WTC11 (cell line): Measurements from ENCODE around the gene KRT80. TPM values are rescaled to one million over a fixed set of nuclear protein-coding genes. Genes with fewer than 3 reads are reported as not detected.

Source experiments
- ATAC-seq: fragments of 200-7000 bp; cut with Tn5 transposase; 2 replicates; pipeline ENCODE4 v1.10.0; 2021; ENCODE audit warnings: mild to moderate bottlenecking, moderate library complexity
- CTCF ChIA-PET: fragments of 300-600 bp; sonication (Branson Sonifier 250); formaldehyde crosslinking; loops from one replicate; lab custom pipeline; 2021; ENCODE audit warnings: antibody characterized with exemption; lab: Charles Lee
- POLR2A ChIA-PET: fragments of 350-600 bp; sonication (Branson Sonifier 250); formaldehyde crosslinking; loops from one replicate; lab custom pipeline; 2021; ENCODE audit warnings: antibody characterized with exemption; lab: Charles Lee
- DNase-seq: peaks from one replicate; pipeline ENCODE4 v3.0.0; 2021; ENCODE audit warnings: low spot score
- H3K27ac Mint-ChIP-seq: 2 replicates; pipeline ENCODE4 v1.8.0; 2021; ENCODE audit warnings: mixed read lengths
- H3K27me3 Mint-ChIP-seq: 2 replicates; pipeline ENCODE4 v1.8.0; 2021; ENCODE audit warnings: low read depth, mild to moderate bottlenecking, moderate library complexity, mixed read lengths
- H3K36me3 Mint-ChIP-seq: 2 replicates; pipeline ENCODE4 v1.8.0; 2021; ENCODE audit warnings: mixed read lengths
- H3K4me1 Mint-ChIP-seq: 2 replicates; pipeline ENCODE4 v1.8.0; 2022; ENCODE audit warnings: mixed read lengths
- H3K4me3 Mint-ChIP-seq: 2 replicates; pipeline ENCODE4 v1.8.0; 2021; ENCODE audit warnings: mild to moderate bottlenecking, moderate library complexity, mixed read lengths
- H3K9me3 Mint-ChIP-seq: 2 replicates; pipeline ENCODE4 v1.8.0; 2021; ENCODE audit warnings: mixed read lengths
- ATF2 ChIP-seq: sonication (generic); formaldehyde crosslinking; IDR thresholded peaks from 2 replicates; pipeline ENCODE4 v1.8.1; 2022; ENCODE audit warnings: low read depth, missing genetic modification reagents, borderline replicate concordance
- ATF6 ChIP-seq: sonication (generic); formaldehyde crosslinking; IDR thresholded peaks from 2 replicates; pipeline ENCODE4 v1.8.1; 2023; ENCODE audit warnings: mild to moderate bottlenecking, missing genetic modification reagents
- CTCF ChIP-seq: fragments of 200-600 bp; IDR thresholded peaks from 2 replicates; pipeline ENCODE4 v1.8.0; 2022; ENCODE audit warnings: antibody characterized with exemption
- ETV6 ChIP-seq: sonication (generic); formaldehyde crosslinking; IDR thresholded peaks from 2 replicates; pipeline ENCODE4 v1.8.1; 2022; ENCODE audit warnings: mild to moderate bottlenecking, missing genetic modification reagents
- FOXP4 ChIP-seq: sonication (generic); formaldehyde crosslinking; IDR thresholded peaks from 2 replicates; pipeline ENCODE4 v1.8.0; 2022; ENCODE audit warnings: mild to moderate bottlenecking, missing genetic modification reagents
- GRHL2 ChIP-seq: fragments of 250-450 bp; sonication (Bioruptor Pico); IDR thresholded peaks from 2 replicates; pipeline ENCODE4 v1.8.0; 2022; ENCODE audit warnings: mild to moderate bottlenecking, moderate library complexity; ENCODE audit not compliant: insufficient replicate concordance, severe bottlenecking
- GTF2I ChIP-seq: fragments of 250-450 bp; sonication (Bioruptor Pico); conservative IDR thresholded peaks from 2 replicates; pipeline ENCODE4 v1.4.0; 2021; ENCODE audit warnings: mild to moderate bottlenecking
- IRF1 ChIP-seq: sonication (generic); formaldehyde crosslinking; IDR thresholded peaks from 2 replicates; pipeline ENCODE4 v1.8.0; 2023; ENCODE audit warnings: missing genetic modification reagents
- KAT7 ChIP-seq: sonication (generic); formaldehyde crosslinking; IDR thresholded peaks from 2 replicates; pipeline ENCODE4 v1.8.1; 2023; ENCODE audit warnings: missing genetic modification reagents, mild to moderate bottlenecking, borderline replicate concordance
- NFE2L1 ChIP-seq: sonication (generic); formaldehyde crosslinking; IDR thresholded peaks from 2 replicates; pipeline ENCODE4 v1.8.1; 2023; ENCODE audit warnings: missing genetic modification reagents
- NFYB ChIP-seq: sonication (generic); formaldehyde crosslinking; conservative IDR thresholded peaks from 2 replicates; pipeline ENCODE4 v1.8.0; 2022; ENCODE audit warnings: low read depth, missing genetic modification reagents
- NR1H2 ChIP-seq: sonication (generic); formaldehyde crosslinking; IDR thresholded peaks from 2 replicates; pipeline ENCODE4 v1.9.0; 2021; ENCODE audit warnings: mild to moderate bottlenecking, moderate library complexity, missing genetic modification reagents
- NR3C1 ChIP-seq: sonication (generic); formaldehyde crosslinking; conservative IDR thresholded peaks from 2 replicates; pipeline ENCODE4 v1.8.1; 2023; ENCODE audit warnings: low read depth, mild to moderate bottlenecking, missing genetic modification reagents
- STAT6 ChIP-seq: sonication (generic); formaldehyde crosslinking; conservative IDR thresholded peaks from 2 replicates; pipeline ENCODE4 v1.8.1; 2023; ENCODE audit warnings: mild to moderate bottlenecking, low read depth, missing genetic modification reagents, moderate library complexity
- ZMAT4 ChIP-seq: fragments of 250-450 bp; sonication (Bioruptor Pico); IDR thresholded peaks from 2 replicates; pipeline ENCODE4 v1.9.0; 2021; ENCODE audit warnings: mild to moderate bottlenecking
- ZNF232 ChIP-seq: sonication (generic); formaldehyde crosslinking; IDR thresholded peaks from 2 replicates; pipeline ENCODE4 v1.8.0; 2022; ENCODE audit warnings: mild to moderate bottlenecking, missing genetic modification reagents
- ZNF317 ChIP-seq: sonication (generic); formaldehyde crosslinking; IDR thresholded peaks from 2 replicates; pipeline ENCODE4 v1.8.1; 2023; ENCODE audit warnings: low read depth, mild to moderate bottlenecking, moderate library complexity, missing genetic modification reagents, borderline replicate concordance
- ZNF671 ChIP-seq: fragments of 250-450 bp; sonication (Bioruptor Pico); IDR thresholded peaks from 2 replicates; pipeline ENCODE4 v1.8.0; 2021; ENCODE audit warnings: mild to moderate bottlenecking
- total RNA-seq: library from RNA; stranded (reverse); gene quantifications from 3 replicates; pipeline ENCODE4 v1.2.3, GENCODE V29; 2021

Gene KRT80
- total RNA-seq, 1 experiment from 2014 or later = 0.11 TPM

- DNase-seq = no peak
- H3K4me3 Mint-ChIP-seq = no peak overlapping the region
- no peak for TF ChIP-seq NFYB
- no peak for TF ChIP-seq ATF6 (CRISPR knock-in tag)
- TF ChIP-seq ZMAT4 (CRISPR knock-in tag) = no peak
- TF ChIP-seq GTF2I (CRISPR knock-in tag) = no peak
- TF ChIP-seq KAT7 (CRISPR knock-in tag) = no peak
- no peak for TF ChIP-seq GRHL2 (CRISPR knock-in tag)
- TF ChIP-seq ZNF232 (CRISPR knock-in tag) = no peak
- H3K36me3 Mint-ChIP-seq = no peaks in the 10 kb centered on the region
- no peak overlapping the region for H3K27ac Mint-ChIP-seq
- no peak for ATAC-seq
- H3K4me1 Mint-ChIP-seq = peaks cover 36% of the 10 kb centered on the region
- peaks cover 53% of the 10 kb centered on the region for H3K27me3 Mint-ChIP-seq
- no peaks in the 10 kb centered on the region for H3K9me3 Mint-ChIP-seq
- ChIA-PET CTCF (interaction anchor here (1.2 to 5.9 kb wide), 6 partner anchors 9 to 97 kb away, joined by 3 to 56 read pairs (median 4); no protein-coding TSS in a partner anchor), POLR2A (no interaction called here)
Observed at GRCh38 chr12:52230364-52231281, 38.8 kb upstream of the KRT80 start.

GRCh38 chr12:52229836-52230343 lies 38.1 kb upstream of the KRT80 start:
- ChIA-PET CTCF (interaction anchor here (1.1 to 2.2 kb wide), 5 partner anchors 8 to 73 kb away, joined by 3 to 15 read pairs (median 4); no protein-coding TSS in a partner anchor), POLR2A (no interaction called here)
- Mint-ChIP-seq H3K27ac (no peak overlapping the region), H3K27me3 (peaks cover 45% of the 10 kb centered on the region), H3K36me3 (no peaks in the 10 kb centered on the region), H3K9me3 (no peaks in the 10 kb centered on the region), H3K4me3 (no peak overlapping the region), H3K4me1 (peaks cover 33% of the 10 kb centered on the region)
- TF ChIP-seq GRHL2 (CRISPR knock-in tag) = no peak
- DNase-seq (no peak), ATAC-seq (no peak)

- POLR2A ChIA-PET = no interaction called here
- Mint-ChIP-seq H3K36me3 (no peaks in the 10 kb centered on the region), H3K27me3 (peaks cover 42% of the 10 kb centered on the region), H3K4me3 (no peak overlapping the region), H3K4me1 (peaks cover 27% of the 10 kb centered on the region), H3K27ac (no peak overlapping the region), H3K9me3 (no peaks in the 10 kb centered on the region)
- DNase-seq (no peak), ATAC-seq (no peak)
- CTCF ChIA-PET = interaction anchor here (1.1 to 2.2 kb wide), 4 partner anchors 8 to 50 kb away, joined by 3 to 15 read pairs (median 4); no protein-coding TSS in a partner anchor
- no peak for TF ChIP-seq IRF1 (CRISPR knock-in tag)
- TF ChIP-seq NFE2L1 (CRISPR knock-in tag) = no peak
- TF ChIP-seq ETV6 (CRISPR knock-in tag) = no peak
- TF ChIP-seq FOXP4 (CRISPR knock-in tag) = no peak
- no peak for TF ChIP-seq CTCF
- TF ChIP-seq STAT6 (CRISPR knock-in tag) = no peak
- no peak for TF ChIP-seq ZNF317 (CRISPR knock-in tag)
- TF ChIP-seq NR3C1 (CRISPR knock-in tag) = no peak
- no peak for TF ChIP-seq ZNF671 (CRISPR knock-in tag)
- TF ChIP-seq ATF2 (CRISPR knock-in tag) = no peak
- no peak for TF ChIP-seq NR1H2 (CRISPR knock-in tag)
Observed at GRCh38 chr12:52228931-52229330, 37.1 kb upstream of the KRT80 start.
